SK-N-SH treated with all-trans-retinoic acid at 6 μM for 48 hours (cell line): ENCODE data around the gene TRIP4.

ENCODE experiments used
- CREB5 ChIP-seq: fragments of 250-450 bp; sonication (Bioruptor Pico); IDR thresholded peaks from 2 replicates; pipeline ENCODE4 v1.5.1; 2020; ENCODE audit warnings: low read depth, mild to moderate bottlenecking, moderate library complexity
- CSDC2 ChIP-seq: fragments of 250-450 bp; sonication (Bioruptor Pico); IDR thresholded peaks from 2 replicates; pipeline ENCODE4 v1.5.0; 2020; ENCODE audit warnings: mild to moderate bottlenecking, moderate library complexity
- CSRNP3 ChIP-seq: fragments of 250-450 bp; sonication (Bioruptor Pico); IDR thresholded peaks from 2 replicates; pipeline ENCODE4 v1.5.1; 2021; ENCODE audit warnings: mild to moderate bottlenecking, moderate library complexity
- PATZ1 ChIP-seq: fragments of 250-450 bp; sonication (Bioruptor Pico); IDR thresholded peaks from 2 replicates; pipeline ENCODE4 v1.8.0; 2020; ENCODE audit warnings: mild to moderate bottlenecking, moderate library complexity, borderline replicate concordance
- RARB ChIP-seq: fragments of 250-450 bp; sonication (Bioruptor Pico); IDR thresholded peaks from 2 replicates; pipeline ENCODE4 v1.8.0; 2021; ENCODE audit warnings: mild to moderate bottlenecking, moderate library complexity
- SNAI2 ChIP-seq: fragments of 250-450 bp; sonication (Bioruptor Pico); IDR thresholded peaks from 2 replicates; pipeline ENCODE4 v1.5.0; 2020; ENCODE audit warnings: mild to moderate bottlenecking, moderate library complexity
- TSHZ2 ChIP-seq: fragments of 250-450 bp; sonication (Bioruptor Pico); IDR thresholded peaks from 2 replicates; pipeline ENCODE4 v1.5.0; 2020; ENCODE audit warnings: mild to moderate bottlenecking, moderate library complexity
- ZFP3 ChIP-seq: fragments of 250-450 bp; sonication (Bioruptor Pico); IDR thresholded peaks from 2 replicates; pipeline ENCODE4 v1.5.0; 2020; ENCODE audit warnings: mild to moderate bottlenecking, moderate library complexity
- ZFP30 ChIP-seq: fragments of 450-650 bp; formaldehyde crosslinking; IDR thresholded peaks from 2 replicates; pipeline ENCODE4 v1.5.0; 2022; ENCODE audit warnings: mild to moderate bottlenecking, moderate library complexity
- ZNF565 ChIP-seq: fragments of 450-650 bp; formaldehyde crosslinking; conservative IDR thresholded peaks from 2 replicates; pipeline ENCODE4 v1.5.0; 2020; ENCODE audit warnings: low read depth, mild to moderate bottlenecking, moderate library complexity
- ZNF70 ChIP-seq: fragments of 450-650 bp; formaldehyde crosslinking; IDR thresholded peaks from 2 replicates; pipeline ENCODE4 v1.5.0; 2020; ENCODE audit warnings: mild to moderate bottlenecking, moderate library complexity

GRCh38 chr15:64355944-64356709 lies 31.5 kb upstream of the TRIP4 start, which contains the start of gene CSNK1G1:
- no peak for TF ChIP-seq PATZ1 (CRISPR knock-in tag)
- no peak for TF ChIP-seq ZNF70
- TF ChIP-seq CSRNP3 (CRISPR knock-in tag) = no peak
- no peak for TF ChIP-seq ZFP3 (CRISPR knock-in tag)
- TF ChIP-seq CSDC2 (CRISPR knock-in tag) = no peak
- TF ChIP-seq ZNF565 (CRISPR knock-in tag) = no peak
- no peak for TF ChIP-seq TSHZ2
- no peak for TF ChIP-seq RARB (CRISPR knock-in tag)
- no peak for TF ChIP-seq SNAI2
- TF ChIP-seq CREB5 (CRISPR knock-in tag) = no peak
- no peak for TF ChIP-seq ZFP30 (CRISPR knock-in tag)
